ENCODE data around the gene ZC3H13.

The ZC3H13 gene

DNA sequence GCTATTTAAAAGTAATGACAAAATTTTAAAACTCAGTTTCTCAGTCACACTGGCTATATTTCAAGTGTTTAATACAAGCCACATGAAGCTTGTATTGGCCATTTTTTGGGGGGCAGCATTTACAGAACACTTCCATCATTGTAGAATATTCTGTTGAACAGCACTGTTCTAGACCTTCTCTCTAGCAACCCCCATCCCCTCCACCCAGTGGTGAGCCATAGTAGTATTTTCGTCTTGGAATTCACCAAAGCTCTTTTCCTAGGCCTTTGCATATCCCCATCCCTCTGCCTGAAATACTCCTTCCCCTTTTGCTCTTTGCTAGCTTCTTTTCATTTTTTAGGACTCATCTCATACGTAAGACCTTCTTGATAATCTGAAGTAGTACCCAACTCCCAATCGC is 99.5 kb downstream of the ZC3H13 start:
- Histone ChIP-seq H3K4me3 (ENCODE audit: low read length in 2 of 2) (no peak overlapping the region), H3K27ac (replicated peaks; ENCODE audit: low read length) (no peak overlapping the region), H2BK5ac (ENCODE audit: low read length) (no peak overlapping the region), H3K36me3 (replicated peaks in 1 of 2; ENCODE audit: control insufficient read depth in 2 of 2, insufficient read depth in 2 of 2, low read length in 2 of 2) (peaks cover 2 to 43% of the 10 kb centered on the region in 2 donors), H2BK120ac (ENCODE audit: low read depth, low read length) (no peak overlapping the region), H3K4me1 (ENCODE audit: control insufficient read depth in 2 of 2, insufficient read depth in 1 of 2, low read depth in 1 of 2, low read length in 2 of 2) (no peaks in the 10 kb centered on the region), H3K9me3 (replicated peaks in 1 of 2; ENCODE audit: control insufficient read depth in 2 of 2, insufficient read depth in 1 of 2, low read depth in 1 of 2, low read length in 2 of 2) (no peaks in the 10 kb centered on the region), H3K18ac (ENCODE audit: low read length) (no peak overlapping the region), H3K27me3 (ENCODE audit: control insufficient read depth in 3 of 3, insufficient read depth in 3 of 3, low read depth in 1 of 3, low read length in 3 of 3) (no peaks in the 10 kb centered on the region), H3K4me2 (ENCODE audit: insufficient read depth, low read length, poor library complexity, severe bottlenecking) (no peak overlapping the region), H3K9ac (ENCODE audit: low read depth, low read length, poor library complexity) (no peak overlapping the region), H3K4ac (ENCODE audit: low read length) (no peak overlapping the region), H4K8ac (ENCODE audit: low read depth, low read length) (no peak overlapping the region), H3K79me1 (ENCODE audit: low read depth, low read length) (no peaks in the 10 kb centered on the region), H2AFZ (ENCODE audit: low read length) (no peak overlapping the region), H2BK15ac (ENCODE audit: low read length) (no peak overlapping the region), H3K23ac (ENCODE audit: low read depth, low read length, poor library complexity) (no peak overlapping the region), H3K14ac (ENCODE audit: low read length) (no peak overlapping the region), H4K91ac (ENCODE audit: low read depth, low read length, poor library complexity) (no peak overlapping the region), H2AK5ac (ENCODE audit: low read depth, low read length) (no peak overlapping the region), H2BK12ac (ENCODE audit: low read length) (no peak overlapping the region)
- DNase-seq (ENCODE audit: low spot score) = no peak
- WGBS, 2 donors (ENCODE audit: extremely low coverage in 2 of 2, insufficient read length in 2 of 2, insufficient replicate concordance in 1 of 2) = no CpG with 5 or more reads among the region's 3 CpGs

DNA sequence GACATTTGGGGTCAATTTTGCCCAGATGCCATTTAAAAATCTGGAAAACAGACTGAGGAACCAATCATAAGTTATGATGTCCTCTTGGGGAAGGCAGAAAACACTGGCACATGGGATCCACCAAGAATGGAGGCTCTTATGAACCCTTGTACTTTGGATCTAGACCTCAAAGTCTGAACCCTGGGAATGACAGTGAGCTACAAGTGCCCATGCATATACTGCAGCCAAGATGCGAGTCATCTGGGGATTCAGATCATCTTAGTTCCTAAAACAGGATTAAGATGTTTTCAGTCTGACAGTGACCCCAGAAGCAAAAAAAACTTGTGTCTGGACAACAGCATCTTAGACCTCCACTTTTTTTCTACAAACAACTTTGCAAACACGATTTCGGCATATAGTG is 100.8 kb downstream of the ZC3H13 start:
- H3K23ac ChIP-seq (ENCODE audit: low read depth, low read length, poor library complexity) = no peak overlapping the region
- H2BK15ac ChIP-seq (ENCODE audit: low read length) = no peak overlapping the region
- H3K27ac ChIP-seq (replicated peaks; ENCODE audit: low read length) = no peak overlapping the region
- no peak overlapping the region for H2BK5ac ChIP-seq (ENCODE audit: low read length)
- no peaks in the 10 kb centered on the region for H3K9me3 ChIP-seq (replicated peaks in 1 of 2; ENCODE audit: control insufficient read depth in 2 of 2, insufficient read depth in 1 of 2, low read depth in 1 of 2, low read length in 2 of 2)
- H3K14ac ChIP-seq (ENCODE audit: low read length) = no peak overlapping the region
- no peaks in the 10 kb centered on the region for H3K4me1 ChIP-seq (ENCODE audit: control insufficient read depth in 2 of 2, insufficient read depth in 1 of 2, low read depth in 1 of 2, low read length in 2 of 2)
- no peak for DNase-seq (ENCODE audit: low spot score)
- no peaks in the 10 kb centered on the region for H3K79me1 ChIP-seq (ENCODE audit: low read depth, low read length)
- H2BK12ac ChIP-seq (ENCODE audit: low read length) = no peak overlapping the region
- no peaks in the 10 kb centered on the region for H3K27me3 ChIP-seq (ENCODE audit: control insufficient read depth in 3 of 3, insufficient read depth in 3 of 3, low read depth in 1 of 3, low read length in 3 of 3)
- H3K4me2 ChIP-seq (ENCODE audit: insufficient read depth, low read length, poor library complexity, severe bottlenecking) = no peak overlapping the region
- peaks cover 0 to 30% of the 10 kb centered on the region in 2 donors for H3K36me3 ChIP-seq (replicated peaks in 1 of 2; ENCODE audit: control insufficient read depth in 2 of 2, insufficient read depth in 2 of 2, low read length in 2 of 2)
- H3K4me3 ChIP-seq (ENCODE audit: low read length in 2 of 2) = no peak overlapping the region
- no peak overlapping the region for H3K18ac ChIP-seq (ENCODE audit: low read length)
- H3K9ac ChIP-seq (ENCODE audit: low read depth, low read length, poor library complexity) = no peak overlapping the region
- H2AFZ ChIP-seq (ENCODE audit: low read length) = no peak overlapping the region
- no peak overlapping the region for H2BK120ac ChIP-seq (ENCODE audit: low read depth, low read length)
- H4K91ac ChIP-seq (ENCODE audit: low read depth, low read length, poor library complexity) = no peak overlapping the region
- no peak overlapping the region for H2AK5ac ChIP-seq (ENCODE audit: low read depth, low read length)
- no peak overlapping the region for H3K4ac ChIP-seq (ENCODE audit: low read length)
- no peak overlapping the region for H4K8ac ChIP-seq (ENCODE audit: low read depth, low read length)
- WGBS, 2 donors (ENCODE audit: extremely low coverage in 2 of 2, insufficient read length in 2 of 2, insufficient replicate concordance in 1 of 2) = no CpG with 5 or more reads among the region's 3 CpGs

DNA sequence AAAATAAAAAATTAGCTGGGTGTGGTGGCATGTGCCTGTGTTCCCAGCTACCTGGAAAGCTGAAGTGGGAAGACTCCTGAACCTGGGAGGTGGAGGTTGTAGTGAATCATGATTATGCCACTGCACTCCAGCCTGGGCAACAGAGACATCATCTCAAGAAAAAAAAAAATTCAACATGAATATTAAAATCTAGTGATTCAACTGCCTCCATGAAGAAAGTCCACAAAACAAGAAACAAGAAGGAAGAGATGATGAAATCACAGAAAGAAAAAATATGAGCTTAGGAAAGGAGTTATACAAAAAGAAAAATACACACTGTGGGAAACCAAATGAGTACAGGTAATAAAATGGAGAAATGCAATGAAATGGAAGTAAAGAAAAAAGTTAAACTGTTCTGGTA is 101.4 kb downstream of the ZC3H13 start:
- no peak overlapping the region for H3K14ac ChIP-seq (ENCODE audit: low read length)
- no peak overlapping the region for H2BK12ac ChIP-seq (ENCODE audit: low read length)
- H4K8ac ChIP-seq (ENCODE audit: low read depth, low read length) = no peak overlapping the region
- H3K4ac ChIP-seq (ENCODE audit: low read length) = no peak overlapping the region
- no peaks in the 10 kb centered on the region for H3K79me1 ChIP-seq (ENCODE audit: low read depth, low read length)
- H2BK15ac ChIP-seq (ENCODE audit: low read length) = no peak overlapping the region
- no peak overlapping the region for H3K4me2 ChIP-seq (ENCODE audit: insufficient read depth, low read length, poor library complexity, severe bottlenecking)
- no peaks in the 10 kb centered on the region for H3K4me1 ChIP-seq (ENCODE audit: control insufficient read depth in 2 of 2, insufficient read depth in 1 of 2, low read depth in 1 of 2, low read length in 2 of 2)
- H3K36me3 ChIP-seq (replicated peaks in 1 of 2; ENCODE audit: control insufficient read depth in 2 of 2, insufficient read depth in 2 of 2, low read length in 2 of 2) = peaks cover 0 to 24% of the 10 kb centered on the region in 2 donors
- DNase-seq (ENCODE audit: low spot score) = no peak
- no peak overlapping the region for H3K27ac ChIP-seq (replicated peaks; ENCODE audit: low read length)
- no peak overlapping the region for H3K18ac ChIP-seq (ENCODE audit: low read length)
- H2BK5ac ChIP-seq (ENCODE audit: low read length) = no peak overlapping the region
- no peak overlapping the region for H2AFZ ChIP-seq (ENCODE audit: low read length)
- no peak overlapping the region for H2AK5ac ChIP-seq (ENCODE audit: low read depth, low read length)
- H4K91ac ChIP-seq (ENCODE audit: low read depth, low read length, poor library complexity) = no peak overlapping the region
- H3K23ac ChIP-seq (ENCODE audit: low read depth, low read length, poor library complexity) = no peak overlapping the region
- no peaks in the 10 kb centered on the region for H3K9me3 ChIP-seq (replicated peaks in 1 of 2; ENCODE audit: control insufficient read depth in 2 of 2, insufficient read depth in 1 of 2, low read depth in 1 of 2, low read length in 2 of 2)
- H2BK120ac ChIP-seq (ENCODE audit: low read depth, low read length) = no peak overlapping the region
- H3K4me3 ChIP-seq (ENCODE audit: low read length in 2 of 2) = no peak overlapping the region
- H3K9ac ChIP-seq (ENCODE audit: low read depth, low read length, poor library complexity) = no peak overlapping the region
- no peaks in the 10 kb centered on the region for H3K27me3 ChIP-seq (ENCODE audit: control insufficient read depth in 3 of 3, insufficient read depth in 3 of 3, low read depth in 1 of 3, low read length in 3 of 3)

DNA sequence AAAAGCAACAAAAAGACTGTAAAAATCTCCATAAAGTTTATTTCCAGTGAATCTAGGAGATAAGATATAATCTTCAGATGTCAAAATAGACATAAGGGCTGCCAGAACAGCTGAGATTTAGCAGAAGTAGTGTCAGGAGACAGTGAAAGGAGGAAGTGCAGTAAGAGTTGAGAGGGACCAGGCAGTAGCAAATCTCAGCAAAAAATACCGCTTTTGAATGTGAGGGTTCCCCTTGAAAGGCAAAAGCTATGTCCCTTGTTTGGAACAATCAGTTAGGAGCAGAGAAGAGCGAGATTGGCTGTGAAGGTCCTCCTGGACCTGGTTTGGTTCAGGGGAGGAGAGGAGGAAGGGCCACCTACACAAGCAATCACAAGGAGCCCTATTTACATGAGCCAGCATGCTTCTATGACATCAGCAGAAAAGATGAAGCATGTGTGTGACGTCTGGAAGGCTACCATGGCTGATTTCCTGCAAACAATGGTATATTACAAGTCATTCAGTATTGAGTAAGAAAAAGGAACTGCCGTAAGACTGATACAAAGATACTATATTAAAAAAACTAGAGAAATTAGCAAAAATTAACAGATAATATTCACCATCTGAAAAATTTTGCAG is 102.1 kb downstream of the ZC3H13 start:
- no peaks in the 10 kb centered on the region for H3K9me3 ChIP-seq (replicated peaks in 1 of 2; ENCODE audit: control insufficient read depth in 2 of 2, insufficient read depth in 1 of 2, low read depth in 1 of 2, low read length in 2 of 2)
- no peak overlapping the region for H2BK5ac ChIP-seq (ENCODE audit: low read length)
- H2BK15ac ChIP-seq (ENCODE audit: low read length) = no peak overlapping the region
- H4K91ac ChIP-seq (ENCODE audit: low read depth, low read length, poor library complexity) = no peak overlapping the region
- no peak overlapping the region for H2AFZ ChIP-seq (ENCODE audit: low read length)
- no peak for DNase-seq (ENCODE audit: low spot score)
- H3K79me1 ChIP-seq (ENCODE audit: low read depth, low read length) = no peaks in the 10 kb centered on the region
- H3K4ac ChIP-seq (ENCODE audit: low read length) = no peak overlapping the region
- no peak overlapping the region for H3K23ac ChIP-seq (ENCODE audit: low read depth, low read length, poor library complexity)
- H3K4me2 ChIP-seq (ENCODE audit: insufficient read depth, low read length, poor library complexity, severe bottlenecking) = no peak overlapping the region
- H2AK5ac ChIP-seq (ENCODE audit: low read depth, low read length) = no peak overlapping the region
- no peak overlapping the region for H3K9ac ChIP-seq (ENCODE audit: low read depth, low read length, poor library complexity)
- no peak overlapping the region for H3K14ac ChIP-seq (ENCODE audit: low read length)
- H3K18ac ChIP-seq (ENCODE audit: low read length) = no peak overlapping the region
- H3K27ac ChIP-seq (replicated peaks; ENCODE audit: low read length) = no peak overlapping the region
- peaks cover 0 to 17% of the 10 kb centered on the region in 2 donors for H3K36me3 ChIP-seq (replicated peaks in 1 of 2; ENCODE audit: control insufficient read depth in 2 of 2, insufficient read depth in 2 of 2, low read length in 2 of 2)
- H2BK12ac ChIP-seq (ENCODE audit: low read length) = no peak overlapping the region
- H4K8ac ChIP-seq (ENCODE audit: low read depth, low read length) = no peak overlapping the region
- no peaks in the 10 kb centered on the region for H3K4me1 ChIP-seq (ENCODE audit: control insufficient read depth in 2 of 2, insufficient read depth in 1 of 2, low read depth in 1 of 2, low read length in 2 of 2)
- no peaks in the 10 kb centered on the region for H3K27me3 ChIP-seq (ENCODE audit: control insufficient read depth in 3 of 3, insufficient read depth in 3 of 3, low read depth in 1 of 3, low read length in 3 of 3)
- H2BK120ac ChIP-seq (ENCODE audit: low read depth, low read length) = no peak overlapping the region
- no peak overlapping the region for H3K4me3 ChIP-seq (ENCODE audit: low read length in 2 of 2)
- no CpG with 5 or more reads among the region's 4 CpGs for WGBS, 2 donors (ENCODE audit: extremely low coverage in 2 of 2, insufficient read length in 2 of 2, insufficient replicate concordance in 1 of 2)
